K562 (cell line): Measurements from ENCODE around the gene GALNT13. TPM values are rescaled to one million over a fixed set of nuclear protein-coding genes. Genes with fewer than 3 reads are reported as not detected.

Experiments
- NUFIP1 ChIP-seq: fragments of 450-650 bp; IDR thresholded peaks from 2 replicates; pipeline ENCODE4 v1.6.1; 2018; ENCODE audit not compliant: partially characterized antibody
- WHSC1 ChIP-seq: IDR thresholded peaks from one replicate; pipeline ENCODE4 v1.6.1; 2012; ENCODE audit warnings: low read length, control low read depth, inconsistent platforms
- polyA plus RNA-seq, 8 experiments: library from polyadenylated mRNA; depleted of rRNA in 4 of 8; stranded (reverse) in 5 of 8; unstranded in 3 of 8; fragments of >200 nt; fragmentation: Nextera tagmentation in 2 of 8; fragmentation: Illumina TruSeq in 1 of 8; extraction: Ambion mirVana in 2 of 8; extraction: Trizol in 1 of 8; gene quantifications; 2 replicates each; pipeline versions ENCODE4 v1.2.1 to v1.2.3, GENCODE V29; 2011 to 2014; ENCODE audit warnings: inconsistent platforms in 1 of 8, missing spikeins in 1 of 8
- total RNA-seq, 7 experiments: library from RNA; depleted of rRNA in 6 of 7; stranded (reverse); fragments of >200 nt in 6 of 7; fragmentation: Illumina TruSeq in 2 of 7; extraction: Trizol in 2 of 7; gene quantifications; 2 replicates each; pipeline versions ENCODE4 v1.2.1 to v1.2.3, GENCODE V29; 2011 to 2021; ENCODE audit warnings: low replicate concordance in 1 of 7
- TF ChIP-seq, protein P1 (sequence below): fragments of 450-650 bp; IDR thresholded peaks from 2 replicates; pipeline ENCODE4 v1.6.1; 2017; ENCODE audit warnings: antibody characterized with exemption, mild to moderate bottlenecking
- TF ChIP-seq, protein P2 (sequence below): fragments of 450-650 bp; IDR thresholded peaks from 2 replicates; pipeline ENCODE4 v1.6.1; 2018; ENCODE audit not compliant: partially characterized antibody

Gene GALNT13
- total and polyA plus RNA-seq, 9 of the 15 experiments (the other 6 are each of a cell fraction or from before 2014, with no cell fraction given): not detected

DNA sequence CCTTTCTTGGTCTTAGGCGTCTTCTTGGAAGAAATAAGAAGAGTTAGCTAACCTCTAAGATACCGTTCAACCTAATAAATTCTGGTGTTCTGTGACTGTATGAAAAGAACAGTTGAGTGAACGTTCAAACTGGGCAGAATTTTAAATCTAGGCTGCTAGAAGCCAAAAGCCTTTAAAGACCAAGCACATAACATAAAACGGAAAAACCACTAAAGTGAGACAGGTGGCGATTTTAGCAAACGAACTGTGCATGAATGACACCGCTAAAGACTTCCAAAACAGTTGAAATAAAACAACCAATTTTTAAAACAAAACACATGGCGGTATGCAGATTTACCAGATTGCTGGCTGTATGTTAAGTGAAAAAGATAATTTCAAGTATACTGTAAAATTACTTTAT, 73.1 kb downstream of the GALNT13 start (continued):
- TF ChIP-seq, protein P1, sequence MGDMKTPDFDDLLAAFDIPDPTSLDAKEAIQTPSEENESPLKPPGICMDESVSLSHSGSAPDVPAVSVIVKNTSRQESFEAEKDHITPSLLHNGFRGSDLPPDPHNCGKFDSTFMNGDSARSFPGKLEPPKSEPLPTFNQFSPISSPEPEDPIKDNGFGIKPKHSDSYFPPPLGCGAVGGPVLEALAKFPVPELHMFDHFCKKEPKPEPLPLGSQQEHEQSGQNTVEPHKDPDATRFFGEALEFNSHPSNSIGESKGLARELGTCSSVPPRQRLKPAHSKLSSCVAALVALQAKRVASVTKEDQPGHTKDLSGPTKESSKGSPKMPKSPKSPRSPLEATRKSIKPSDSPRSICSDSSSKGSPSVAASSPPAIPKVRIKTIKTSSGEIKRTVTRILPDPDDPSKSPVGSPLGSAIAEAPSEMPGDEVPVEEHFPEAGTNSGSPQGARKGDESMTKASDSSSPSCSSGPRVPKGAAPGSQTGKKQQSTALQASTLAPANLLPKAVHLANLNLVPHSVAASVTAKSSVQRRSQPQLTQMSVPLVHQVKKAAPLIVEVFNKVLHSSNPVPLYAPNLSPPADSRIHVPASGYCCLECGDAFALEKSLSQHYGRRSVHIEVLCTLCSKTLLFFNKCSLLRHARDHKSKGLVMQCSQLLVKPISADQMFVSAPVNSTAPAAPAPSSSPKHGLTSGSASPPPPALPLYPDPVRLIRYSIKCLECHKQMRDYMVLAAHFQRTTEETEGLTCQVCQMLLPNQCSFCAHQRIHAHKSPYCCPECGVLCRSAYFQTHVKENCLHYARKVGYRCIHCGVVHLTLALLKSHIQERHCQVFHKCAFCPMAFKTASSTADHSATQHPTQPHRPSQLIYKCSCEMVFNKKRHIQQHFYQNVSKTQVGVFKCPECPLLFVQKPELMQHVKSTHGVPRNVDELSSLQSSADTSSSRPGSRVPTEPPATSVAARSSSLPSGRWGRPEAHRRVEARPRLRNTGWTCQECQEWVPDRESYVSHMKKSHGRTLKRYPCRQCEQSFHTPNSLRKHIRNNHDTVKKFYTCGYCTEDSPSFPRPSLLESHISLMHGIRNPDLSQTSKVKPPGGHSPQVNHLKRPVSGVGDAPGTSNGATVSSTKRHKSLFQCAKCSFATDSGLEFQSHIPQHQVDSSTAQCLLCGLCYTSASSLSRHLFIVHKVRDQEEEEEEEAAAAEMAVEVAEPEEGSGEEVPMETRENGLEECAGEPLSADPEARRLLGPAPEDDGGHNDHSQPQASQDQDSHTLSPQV: no peak
- no peak for TF ChIP-seq WHSC1
- no peak for TF ChIP-seq NUFIP1
- TF ChIP-seq, protein P2, sequence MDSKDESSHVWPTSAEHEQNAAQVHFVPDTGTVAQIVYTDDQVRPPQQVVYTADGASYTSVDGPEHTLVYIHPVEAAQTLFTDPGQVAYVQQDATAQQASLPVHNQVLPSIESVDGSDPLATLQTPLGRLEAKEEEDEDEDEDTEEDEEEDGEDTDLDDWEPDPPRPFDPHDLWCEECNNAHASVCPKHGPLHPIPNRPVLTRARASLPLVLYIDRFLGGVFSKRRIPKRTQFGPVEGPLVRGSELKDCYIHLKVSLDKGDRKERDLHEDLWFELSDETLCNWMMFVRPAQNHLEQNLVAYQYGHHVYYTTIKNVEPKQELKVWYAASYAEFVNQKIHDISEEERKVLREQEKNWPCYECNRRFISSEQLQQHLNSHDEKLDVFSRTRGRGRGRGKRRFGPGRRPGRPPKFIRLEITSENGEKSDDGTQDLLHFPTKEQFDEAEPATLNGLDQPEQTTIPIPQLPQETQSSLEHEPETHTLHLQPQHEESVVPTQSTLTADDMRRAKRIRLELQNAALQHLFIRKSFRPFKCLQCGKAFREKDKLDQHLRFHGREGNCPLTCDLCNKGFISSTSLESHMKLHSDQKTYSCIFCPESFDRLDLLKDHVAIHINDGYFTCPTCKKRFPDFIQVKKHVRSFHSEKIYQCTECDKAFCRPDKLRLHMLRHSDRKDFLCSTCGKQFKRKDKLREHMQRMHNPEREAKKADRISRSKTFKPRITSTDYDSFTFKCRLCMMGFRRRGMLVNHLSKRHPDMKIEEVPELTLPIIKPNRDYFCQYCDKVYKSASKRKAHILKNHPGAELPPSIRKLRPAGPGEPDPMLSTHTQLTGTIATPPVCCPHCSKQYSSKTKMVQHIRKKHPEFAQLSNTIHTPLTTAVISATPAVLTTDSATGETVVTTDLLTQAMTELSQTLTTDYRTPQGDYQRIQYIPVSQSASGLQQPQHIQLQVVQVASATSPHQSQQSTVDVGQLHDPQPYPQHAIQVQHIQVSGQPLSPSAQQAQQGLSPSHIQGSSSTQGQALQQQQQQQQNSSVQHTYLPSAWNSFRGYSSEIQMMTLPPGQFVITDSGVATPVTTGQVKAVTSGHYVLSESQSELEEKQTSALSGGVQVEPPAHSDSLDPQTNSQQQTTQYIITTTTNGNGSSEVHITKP: no peak
